ENCODE results near the gene NEK6. TPM values are rescaled to one million over a fixed set of nuclear protein-coding genes. Genes with fewer than 3 reads are reported as not detected.

NEK6 gene
- total RNA-seq, 2 donors from 2014 or later, result 6.8 to 7.6 TPM

DNA sequence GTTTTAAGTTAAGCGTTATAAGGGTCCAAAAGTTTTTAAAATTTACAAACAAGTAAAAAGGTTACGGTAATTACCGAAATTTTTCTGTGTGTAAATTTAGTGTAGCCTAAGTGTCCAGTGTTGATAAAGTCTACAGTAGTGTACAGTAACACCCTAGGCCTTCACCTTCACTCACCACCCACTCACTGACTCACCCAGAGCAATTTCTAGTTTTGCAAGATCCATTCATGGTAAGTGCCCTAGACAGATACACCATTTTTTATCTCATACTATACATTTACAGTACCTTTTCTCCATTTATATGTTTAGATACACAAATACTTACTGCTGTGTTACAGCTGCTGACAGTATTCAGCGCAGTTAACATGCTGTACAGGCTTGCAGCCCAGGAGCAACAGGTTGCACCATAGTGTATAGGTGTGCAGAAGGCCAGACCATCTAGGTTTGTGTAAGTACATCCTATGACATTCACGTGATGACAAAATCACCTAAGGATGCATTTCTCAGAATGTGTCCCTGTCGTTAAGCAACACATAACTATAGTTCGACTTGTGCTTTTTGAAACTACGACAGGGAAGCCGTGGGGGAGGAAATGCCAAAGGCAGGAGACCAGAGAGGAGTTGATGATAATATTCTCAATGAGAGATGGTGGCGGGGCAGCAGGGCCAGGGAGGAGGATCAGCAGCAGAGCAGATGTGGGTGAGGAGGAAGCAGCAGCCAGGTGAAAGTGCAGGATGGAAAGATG is 108.9 kb downstream of the NEK6 start:
- ATAC-seq (replicated peaks), result peak; percentile 45
- H3K4me1 Mint-ChIP-seq, result peaks cover 30% of the 10 kb centered on the region
- H3K36me3 Mint-ChIP-seq (ENCODE audit: low read depth), result peaks cover 40% of the 10 kb centered on the region
- no peak overlapping the region for H3K4me3 Mint-ChIP-seq
- no peak overlapping the region for H3K27ac Mint-ChIP-seq
- no peaks in the 10 kb centered on the region for H3K27me3 Mint-ChIP-seq
- H3K9me3 Mint-ChIP-seq, result no peaks in the 10 kb centered on the region

DNA sequence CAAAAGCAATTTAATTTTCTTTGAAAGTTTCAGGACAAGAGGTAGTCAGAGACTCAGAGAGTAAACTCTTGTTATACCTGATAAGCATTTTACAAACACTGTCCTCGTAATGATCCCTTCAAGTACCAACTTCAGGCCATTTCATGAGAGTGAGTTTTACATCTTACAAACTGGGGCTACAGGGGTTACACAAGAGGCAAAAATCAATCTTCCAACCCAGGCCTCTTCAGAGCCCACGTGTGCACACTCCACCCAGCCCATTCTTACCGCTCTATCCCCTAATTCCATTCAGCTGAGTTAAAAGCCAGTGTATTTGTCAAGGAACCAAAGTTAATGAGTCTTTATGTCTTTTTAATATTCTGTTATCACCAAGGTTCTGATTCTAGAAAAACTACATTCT is 110.9 kb downstream of the NEK6 start:
- Mint-ChIP-seq H3K9me3 (no peaks in the 10 kb centered on the region), H3K27me3 (no peaks in the 10 kb centered on the region), H3K27ac (peak overlapping the region; percentile 60), H3K4me1 (peaks cover 32% of the 10 kb centered on the region), H3K36me3 (ENCODE audit: low read depth) (peaks cover 48% of the 10 kb centered on the region), H3K4me3 (no peak overlapping the region)
- no peak for ATAC-seq (replicated peaks)

DNA sequence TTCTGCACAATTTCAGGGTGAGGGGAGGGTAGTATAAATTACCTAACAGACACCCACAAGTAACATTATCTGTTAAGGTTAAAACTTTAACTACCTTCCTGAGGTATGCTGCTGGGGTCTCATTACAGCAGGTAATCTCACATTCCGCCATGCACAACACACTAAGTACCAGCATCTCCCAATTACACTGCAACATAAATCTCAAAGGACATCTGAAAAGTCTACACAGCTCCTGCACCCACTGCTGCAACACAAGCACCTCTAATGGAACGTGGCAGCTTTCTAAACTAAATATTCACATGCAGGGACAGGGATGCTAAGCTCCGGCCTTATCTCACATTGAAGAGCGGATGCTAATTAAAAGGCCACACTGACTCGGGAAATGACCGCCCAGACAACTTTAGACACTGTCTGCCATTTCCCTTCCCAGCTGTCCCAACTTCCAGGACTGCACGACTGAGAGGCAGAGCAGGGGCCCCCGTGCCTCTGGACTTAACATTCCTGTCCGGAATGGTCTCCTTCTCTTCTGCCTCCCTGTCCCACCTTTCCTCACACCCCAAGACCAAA is 111.6 kb downstream of the NEK6 start:
- ATAC-seq (replicated peaks), result no peak
- no peaks in the 10 kb centered on the region for H3K9me3 Mint-ChIP-seq
- peak overlapping the region; percentile 60 for H3K27ac Mint-ChIP-seq
- peaks cover 36% of the 10 kb centered on the region for H3K4me1 Mint-ChIP-seq
- no peaks in the 10 kb centered on the region for H3K27me3 Mint-ChIP-seq
- H3K4me3 Mint-ChIP-seq, result no peak overlapping the region
- H3K36me3 Mint-ChIP-seq (ENCODE audit: low read depth), result peaks cover 49% of the 10 kb centered on the region

DNA sequence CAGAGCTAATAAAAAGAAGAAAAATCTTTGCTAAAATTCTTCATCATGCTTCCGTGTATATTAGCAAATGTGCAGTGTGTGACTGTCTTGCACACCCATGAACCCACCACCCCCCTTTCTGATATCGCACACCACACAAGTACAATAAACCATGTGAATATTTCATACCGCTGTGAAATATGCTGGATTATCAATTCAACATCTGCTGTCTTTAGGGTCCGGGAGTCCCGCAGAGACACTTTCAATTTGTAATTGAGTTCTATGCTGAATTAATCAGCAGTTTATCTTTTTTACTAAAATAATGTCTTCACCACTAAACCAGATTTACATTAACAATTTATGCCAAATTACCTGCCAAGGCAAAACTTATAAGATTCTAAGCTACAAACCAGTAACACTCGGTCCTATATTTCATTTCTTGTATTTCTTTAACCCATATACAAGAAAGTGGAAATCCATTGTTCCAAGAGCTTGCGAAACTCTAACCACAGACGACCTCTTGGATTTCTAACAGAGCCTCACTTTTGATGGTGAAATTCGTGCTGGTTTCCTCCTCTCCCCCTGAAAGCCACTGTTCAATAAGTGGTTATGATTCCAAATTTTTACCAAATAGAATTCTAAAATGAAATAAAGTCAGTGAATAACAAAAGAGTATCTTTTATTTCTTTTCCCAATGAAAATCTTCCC is 113.3 kb downstream of the NEK6 start:
- Mint-ChIP-seq H3K4me1 (peaks cover 29% of the 10 kb centered on the region), H3K9me3 (no peaks in the 10 kb centered on the region), H3K4me3 (no peak overlapping the region), H3K36me3 (ENCODE audit: low read depth) (peaks cover 47% of the 10 kb centered on the region), H3K27ac (peak overlapping the region; percentile 1), H3K27me3 (no peaks in the 10 kb centered on the region)
- ATAC-seq (replicated peaks), result no peak

DNA sequence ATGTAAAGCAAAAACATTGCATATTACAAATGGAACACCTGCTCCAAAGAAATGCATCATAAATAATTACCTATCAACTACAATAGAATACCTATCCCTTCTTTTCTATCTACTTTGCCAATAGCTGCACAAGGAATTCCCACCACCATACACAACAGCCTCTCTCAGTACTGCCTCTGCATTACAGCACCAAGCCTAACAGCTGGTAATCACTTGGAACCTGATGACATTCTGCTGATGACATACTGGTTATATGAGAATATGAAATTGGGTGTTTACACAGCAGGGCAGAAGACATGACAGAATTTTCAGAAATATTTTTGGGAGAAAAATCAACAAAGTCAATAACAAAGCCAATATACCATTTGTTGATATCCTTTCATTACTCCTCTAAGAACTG is 114.3 kb downstream of the NEK6 start:
- Mint-ChIP-seq H3K9me3 (no peaks in the 10 kb centered on the region), H3K4me1 (peaks cover 26% of the 10 kb centered on the region), H3K27ac (peak overlapping the region; percentile 1), H3K4me3 (no peak overlapping the region), H3K36me3 (ENCODE audit: low read depth) (peaks cover 57% of the 10 kb centered on the region), H3K27me3 (no peaks in the 10 kb centered on the region)
- ATAC-seq (replicated peaks), result no peak

DNA sequence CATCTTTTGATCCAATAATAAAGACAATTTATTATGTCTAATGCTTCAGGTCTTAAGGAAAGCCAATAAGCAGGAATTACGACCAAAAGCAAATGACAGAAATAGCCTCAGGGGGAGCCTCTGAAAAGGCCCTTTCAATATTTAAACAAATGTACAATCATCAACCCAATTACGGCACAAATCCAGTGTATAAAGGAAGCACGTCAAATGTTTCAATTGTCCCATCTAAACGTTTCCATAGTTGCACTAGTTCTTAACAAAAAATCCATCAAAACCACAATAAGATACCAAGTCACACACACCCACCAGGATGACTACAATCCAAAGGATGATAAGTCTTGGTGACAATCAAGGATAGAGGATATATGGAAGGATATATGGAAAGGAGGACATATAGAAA is 115.6 kb downstream of the NEK6 start:
- Mint-ChIP-seq H3K36me3 (ENCODE audit: low read depth) (peaks cover 68% of the 10 kb centered on the region), H3K4me1 (peaks cover 26% of the 10 kb centered on the region), H3K27ac (no peak overlapping the region), H3K27me3 (no peaks in the 10 kb centered on the region), H3K9me3 (no peaks in the 10 kb centered on the region), H3K4me3 (no peak overlapping the region)
- ATAC-seq (replicated peaks), result no peak

DNA sequence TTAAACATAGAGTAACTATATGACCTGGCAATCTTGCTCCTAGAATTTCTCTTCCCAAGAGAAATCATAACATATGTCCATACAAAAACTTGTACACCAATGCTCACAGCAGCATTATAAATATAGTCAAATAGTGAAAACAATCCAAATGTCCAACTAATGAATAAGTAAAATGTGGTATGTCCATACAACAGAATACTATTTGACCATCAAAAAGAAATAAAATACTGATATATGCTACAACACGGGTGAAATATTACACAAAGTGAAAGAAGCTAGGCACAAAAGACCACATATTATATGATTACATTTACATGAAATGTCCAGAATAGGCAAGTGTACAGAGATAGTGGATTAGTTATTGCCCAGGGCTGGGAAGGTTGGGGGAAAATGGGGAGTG is 116.1 kb downstream of the NEK6 start:
- ATAC-seq (replicated peaks), result no peak
- Mint-ChIP-seq H3K9me3 (no peaks in the 10 kb centered on the region), H3K4me3 (no peak overlapping the region)

DNA sequence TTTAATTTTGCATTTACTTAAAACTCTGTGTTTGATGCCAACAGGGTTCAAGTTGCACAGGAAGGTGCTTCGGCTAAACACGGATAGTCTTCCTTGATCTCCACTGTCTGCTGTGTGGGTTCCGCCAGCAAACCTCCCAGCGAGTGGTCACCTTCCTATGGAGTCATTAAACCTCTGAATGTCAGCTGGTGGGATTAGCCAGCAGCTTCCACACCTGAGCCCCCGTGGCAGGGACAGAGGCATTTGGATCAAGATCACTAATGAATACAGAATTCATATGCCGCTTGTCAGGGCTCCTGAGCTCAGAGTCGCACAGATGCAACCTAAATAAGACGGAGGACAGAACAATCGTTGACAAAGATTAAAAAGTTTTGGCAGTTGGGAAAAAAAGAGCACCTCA is 118.0 kb downstream of the NEK6 start:
- Mint-ChIP-seq H3K4me3 (no peak overlapping the region), H3K27ac (no peak overlapping the region), H3K9me3 (no peaks in the 10 kb centered on the region), H3K27me3 (no peaks in the 10 kb centered on the region), H3K4me1 (peaks cover 14% of the 10 kb centered on the region), H3K36me3 (ENCODE audit: low read depth) (peaks cover 89% of the 10 kb centered on the region)
- ATAC-seq (replicated peaks), result no peak

More for the DNA sequence above, 116.1 kb downstream of the NEK6 start:
- Mint-ChIP-seq H3K4me1 (peaks cover 21% of the 10 kb centered on the region), H3K27me3 (no peaks in the 10 kb centered on the region), H3K27ac (no peak overlapping the region), H3K36me3 (ENCODE audit: low read depth) (peaks cover 72% of the 10 kb centered on the region)

DNA sequence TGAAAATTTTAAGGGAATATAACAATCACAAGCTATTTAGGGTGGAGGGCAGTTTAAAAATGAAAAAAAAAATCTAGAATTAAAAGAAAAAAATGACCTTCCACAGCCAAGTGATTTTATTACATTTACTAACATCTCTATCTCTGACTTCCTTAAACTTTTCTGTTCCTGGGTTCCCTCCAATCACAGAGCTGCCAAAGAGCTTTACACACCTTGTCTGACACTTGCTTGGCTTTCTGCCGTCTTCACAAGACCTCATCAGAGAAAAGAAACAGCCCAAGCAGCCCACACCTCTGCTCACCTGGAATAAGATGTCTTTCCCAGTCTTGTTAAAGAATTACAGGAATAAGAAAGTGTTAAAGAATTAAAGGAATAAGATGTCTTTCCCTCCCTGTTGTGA is 118.6 kb downstream of the NEK6 start:
- Mint-ChIP-seq H3K27me3 (no peaks in the 10 kb centered on the region), H3K27ac (no peak overlapping the region), H3K9me3 (no peaks in the 10 kb centered on the region), H3K36me3 (ENCODE audit: low read depth) (peaks cover 83% of the 10 kb centered on the region), H3K4me3 (no peak overlapping the region), H3K4me1 (peaks cover 14% of the 10 kb centered on the region)
- ATAC-seq (replicated peaks), result no peak

DNA sequence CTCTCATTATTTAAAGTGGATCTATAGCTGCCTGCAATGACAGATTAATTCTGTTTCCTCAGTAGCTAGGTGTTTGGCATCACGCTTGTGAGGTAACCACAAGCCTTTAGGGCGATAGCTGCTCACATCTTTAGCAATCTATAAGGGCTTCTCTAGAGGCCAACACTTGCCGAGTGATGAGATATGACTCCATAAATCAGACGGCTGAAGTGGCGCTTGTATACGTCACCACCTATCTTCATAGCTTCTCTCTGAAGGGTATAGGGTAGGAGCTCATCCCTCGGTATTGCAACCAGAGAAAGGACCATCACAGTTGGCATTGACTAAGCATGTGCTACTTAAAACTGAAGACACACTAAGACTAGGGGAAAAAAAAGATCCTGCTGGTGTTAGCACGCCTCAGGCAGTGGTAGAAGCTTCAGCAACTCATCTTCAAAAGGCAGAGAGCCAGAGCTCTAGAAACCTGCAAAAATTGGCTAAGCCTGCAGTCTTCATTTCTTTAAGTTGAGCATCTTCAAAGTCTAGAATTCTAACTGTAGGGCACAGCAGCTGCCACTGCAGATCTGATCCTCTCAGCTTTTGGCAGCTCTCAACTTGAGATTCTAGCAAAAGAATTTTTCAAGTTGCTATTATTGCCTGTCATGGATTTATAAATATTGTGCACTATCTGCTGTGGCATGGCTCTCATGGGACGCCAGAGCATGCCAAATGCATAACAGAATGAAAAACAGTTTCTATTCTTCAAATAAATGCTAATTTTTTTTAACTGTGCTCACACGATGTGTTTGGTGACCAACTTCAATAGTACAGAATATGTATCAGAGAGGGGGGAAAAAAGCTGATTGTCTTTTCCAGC is 120.0 kb downstream of the NEK6 start:
- ATAC-seq (replicated peaks), result no peak
- H3K4me3 Mint-ChIP-seq, result no peak overlapping the region

DNA sequence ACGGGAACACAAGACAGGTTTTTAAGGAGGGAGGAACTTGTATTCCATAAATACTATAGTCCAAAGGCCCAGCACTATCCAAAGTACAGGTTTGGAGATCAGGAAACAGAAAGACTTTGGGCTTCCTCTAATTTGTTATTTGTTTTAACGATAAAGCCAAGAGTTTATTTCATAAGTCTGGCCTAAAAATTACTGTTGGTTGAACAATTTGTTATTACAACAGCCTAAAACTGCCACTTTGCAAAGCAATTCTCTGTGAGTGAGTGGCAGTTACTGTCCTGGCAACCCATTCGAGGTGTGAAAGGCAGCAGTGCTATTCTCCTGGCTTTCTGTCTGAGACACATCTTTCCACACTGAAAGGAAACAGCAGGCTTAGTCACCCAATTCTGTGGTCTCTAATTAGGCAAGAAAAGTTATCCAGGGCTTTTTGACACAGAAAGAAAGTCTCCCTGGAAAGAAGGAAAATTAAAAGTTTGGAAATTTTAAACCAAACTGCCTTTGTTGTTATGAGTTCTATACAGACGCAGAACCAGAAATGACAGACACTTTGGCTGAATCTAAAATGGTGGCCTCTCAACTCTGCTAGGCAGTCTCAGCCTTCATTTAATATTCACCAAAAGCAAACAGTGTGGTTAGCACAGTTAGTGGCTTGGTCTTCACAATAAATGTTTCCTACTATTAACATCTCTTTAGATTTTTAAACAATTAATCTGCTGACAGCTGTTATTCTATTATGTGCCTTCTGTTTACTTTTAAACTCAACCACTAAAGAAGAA is 123.6 kb downstream of the NEK6 start:
- peaks cover 78% of the 10 kb centered on the region for H3K36me3 Mint-ChIP-seq (ENCODE audit: low read depth)
- H3K27me3 Mint-ChIP-seq, result no peaks in the 10 kb centered on the region
- H3K27ac Mint-ChIP-seq, result no peak overlapping the region
- H3K9me3 Mint-ChIP-seq, result no peaks in the 10 kb centered on the region
- H3K4me1 Mint-ChIP-seq, result peaks cover 5% of the 10 kb centered on the region
- ATAC-seq (replicated peaks), result peak; percentile 80
- no peak overlapping the region for H3K4me3 Mint-ChIP-seq

More for the DNA sequence above, 120.0 kb downstream of the NEK6 start:
- H3K27ac Mint-ChIP-seq, result no peak overlapping the region
- no peaks in the 10 kb centered on the region for H3K27me3 Mint-ChIP-seq
- peaks cover 75% of the 10 kb centered on the region for H3K36me3 Mint-ChIP-seq (ENCODE audit: low read depth)
- H3K4me1 Mint-ChIP-seq, result peaks cover 8% of the 10 kb centered on the region
- no peaks in the 10 kb centered on the region for H3K9me3 Mint-ChIP-seq

DNA sequence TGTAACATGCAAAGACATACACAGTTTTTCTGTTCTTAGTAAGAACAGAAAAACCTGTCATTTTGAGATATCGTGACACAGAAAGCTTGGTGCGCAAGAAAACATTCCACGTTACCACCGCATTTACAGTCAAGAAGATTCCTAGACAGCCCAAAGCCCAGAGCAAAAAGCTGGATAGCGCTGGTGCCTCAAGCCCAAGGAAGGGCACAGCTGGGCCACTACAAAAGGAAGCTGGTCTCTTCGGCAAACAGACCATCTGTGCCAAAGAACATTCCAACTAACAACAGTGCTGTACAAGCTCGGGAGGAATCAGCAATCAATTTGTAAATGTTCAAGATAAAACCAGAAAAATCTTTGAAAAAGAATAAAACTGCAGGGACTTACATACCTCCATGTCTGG is 126.5 kb downstream of the NEK6 start:
- H3K4me3 Mint-ChIP-seq, result no peak overlapping the region
- peaks cover 11% of the 10 kb centered on the region for H3K4me1 Mint-ChIP-seq
- no peak for ATAC-seq (replicated peaks)
- H3K9me3 Mint-ChIP-seq, result no peaks in the 10 kb centered on the region
- H3K27ac Mint-ChIP-seq, result no peak overlapping the region
- H3K27me3 Mint-ChIP-seq, result no peaks in the 10 kb centered on the region
- H3K36me3 Mint-ChIP-seq (ENCODE audit: low read depth), result peaks cover 57% of the 10 kb centered on the region

DNA sequence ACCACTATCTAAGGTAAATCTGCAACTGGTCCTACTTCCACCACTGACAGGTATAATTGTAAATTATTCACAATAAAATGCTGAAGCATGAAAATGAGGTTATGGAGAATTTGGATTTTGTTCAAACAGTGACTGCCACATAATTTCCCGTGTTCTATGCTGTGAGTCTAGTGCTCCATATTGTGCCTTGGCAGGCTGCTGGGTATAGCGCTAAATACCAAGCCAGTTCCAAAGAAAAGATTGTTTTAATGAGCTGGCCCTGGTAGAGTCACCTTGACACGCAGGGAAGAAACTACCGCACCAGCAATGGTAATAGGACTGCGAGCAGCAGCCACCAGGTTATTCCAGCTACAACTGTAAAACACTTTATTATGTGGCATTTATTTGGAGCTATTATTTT is 127.1 kb downstream of the NEK6 start:
- H3K4me3 Mint-ChIP-seq, result no peak overlapping the region
- peaks cover 52% of the 10 kb centered on the region for H3K36me3 Mint-ChIP-seq (ENCODE audit: low read depth)
- peaks cover 17% of the 10 kb centered on the region for H3K4me1 Mint-ChIP-seq
- H3K27me3 Mint-ChIP-seq, result no peaks in the 10 kb centered on the region
- ATAC-seq (replicated peaks), result no peak
- H3K27ac Mint-ChIP-seq, result no peak overlapping the region
- H3K9me3 Mint-ChIP-seq, result no peaks in the 10 kb centered on the region

DNA sequence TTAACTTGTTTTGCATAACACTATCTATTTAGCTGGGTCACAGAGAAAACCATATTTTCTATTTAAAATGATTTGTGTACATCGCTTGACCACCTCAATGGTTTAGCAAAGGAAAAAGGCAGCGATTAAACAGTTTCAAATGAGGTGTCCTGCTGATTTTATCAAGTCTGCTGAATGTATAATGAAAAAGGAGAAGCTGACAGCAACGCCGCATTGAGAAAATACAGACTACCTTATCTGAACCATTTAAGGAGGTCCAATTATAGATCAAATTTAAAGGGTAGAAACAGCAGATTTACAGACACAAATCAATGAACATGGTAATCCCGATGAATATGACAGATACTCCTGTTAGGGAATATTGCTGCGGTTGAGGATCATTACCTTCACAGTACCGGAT is 127.9 kb downstream of the NEK6 start:
- no peaks in the 10 kb centered on the region for H3K9me3 Mint-ChIP-seq
- no peak for ATAC-seq (replicated peaks)
- no peak overlapping the region for H3K4me3 Mint-ChIP-seq
- H3K27ac Mint-ChIP-seq, result no peak overlapping the region
- peaks cover 23% of the 10 kb centered on the region for H3K4me1 Mint-ChIP-seq
- no peaks in the 10 kb centered on the region for H3K27me3 Mint-ChIP-seq
- H3K36me3 Mint-ChIP-seq (ENCODE audit: low read depth), result peaks cover 53% of the 10 kb centered on the region
